ENCODE data around the gene CCDC97.

CCDC97 gene

GRCh38 chr19:41310033-41310831 is at the start of gene CCDC97:
Gene CCDC97 (plus strand): TSS chr19:41310172. CDS start chr19:41310311, 139 bp downstream.
- peak; percentile 87 for DNase-seq (ENCODE audit: insufficient read length, low spot score)
- FAIRE-seq: no peak
- TF ChIP-seq POLR2A (IDR thresholded peaks at IDR 0.05; ENCODE audit: low read depth, low read length): peak; percentile 38; the same call in 1 of the 2 replicates

DNA sequence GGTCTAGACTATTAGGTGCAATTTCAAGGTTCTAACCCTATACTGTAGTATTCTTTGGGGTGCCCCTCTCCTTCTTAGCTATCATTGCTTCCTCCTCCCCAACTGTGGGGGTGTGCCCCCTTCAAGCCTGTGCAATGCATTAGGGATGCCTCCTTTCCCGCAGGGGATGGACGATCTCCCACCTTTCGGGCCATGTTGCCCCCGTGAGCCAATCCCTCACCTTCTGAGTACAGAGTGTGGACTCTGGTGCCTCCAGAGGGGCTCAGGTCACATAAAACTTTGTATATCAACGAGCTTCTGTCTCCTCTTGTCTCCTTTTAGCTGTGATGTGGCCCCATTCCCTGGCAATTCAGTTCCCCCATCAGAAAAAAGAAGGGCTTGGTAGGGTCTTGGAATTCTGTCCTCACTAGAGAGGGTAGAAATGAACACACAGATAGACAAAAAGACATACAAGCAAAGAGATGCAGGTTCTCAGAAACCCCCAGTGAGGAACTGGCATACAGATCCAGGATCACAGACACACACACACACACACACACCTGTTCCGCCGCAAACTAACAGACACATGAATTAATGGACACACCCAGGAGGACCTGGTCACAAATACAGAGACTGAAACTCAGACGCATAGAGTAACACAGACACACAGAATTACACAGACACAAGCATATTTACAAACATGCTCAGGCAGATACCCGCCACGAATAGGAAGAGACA is 48.3 kb upstream of the CCDC97 start:
- no peak for TF ChIP-seq POLR2A (IDR thresholded peaks at IDR 0.05; ENCODE audit: low read depth, low read length)
- FAIRE-seq (no peak), DNase-seq (ENCODE audit: insufficient read length, low spot score) (no peak)

DNA sequence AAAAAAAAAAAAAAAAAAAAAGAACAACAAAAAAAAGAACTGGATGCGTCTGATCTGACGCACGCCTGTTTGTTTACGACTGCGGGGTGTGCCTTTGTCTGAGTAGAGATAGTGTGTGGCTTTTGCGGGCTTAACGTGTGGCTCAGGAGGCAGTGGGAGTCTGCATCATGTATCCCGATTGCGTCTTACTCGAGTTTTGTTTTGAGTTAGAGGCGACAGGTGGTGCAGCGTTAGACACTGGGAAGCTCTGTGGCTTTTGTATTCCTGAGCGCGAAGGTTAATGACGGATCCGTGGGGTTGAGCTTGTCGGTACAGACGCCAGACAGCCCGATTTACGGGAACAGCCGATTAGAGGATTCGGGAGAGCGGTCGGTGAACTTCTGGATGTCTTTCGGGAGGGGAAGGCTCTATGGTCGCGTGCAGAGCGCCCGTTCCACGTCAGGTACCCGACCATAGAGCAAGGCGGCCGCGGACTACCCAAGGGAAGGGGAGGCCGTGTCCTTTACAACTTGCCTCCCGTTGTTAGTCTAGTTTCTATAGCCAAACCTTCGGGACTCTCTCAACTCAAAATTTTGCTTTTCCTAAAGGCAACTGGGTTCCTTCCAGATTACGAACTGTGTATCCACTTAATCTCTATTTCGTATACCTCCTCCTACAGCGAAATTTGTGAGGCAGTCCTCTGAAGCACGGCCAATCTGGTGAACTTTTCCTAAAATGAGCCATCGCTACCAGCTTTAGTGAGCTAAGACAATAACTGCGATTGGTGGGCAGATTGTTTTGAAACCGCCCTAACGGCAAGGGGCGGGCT is 46.7 kb upstream of the CCDC97 start:
- no peak for TF ChIP-seq POLR2A (IDR thresholded peaks at IDR 0.05; ENCODE audit: low read depth, low read length)
- no peak for DNase-seq (ENCODE audit: insufficient read length, low spot score)
- FAIRE-seq: no peak

GRCh38 chr19:41263850-41264580 is 46.0 kb upstream of the CCDC97 start, which contains the start of gene HNRNPUL1:
Gene HNRNPUL1 (plus strand): TSS chr19:41264372. CDS start chr19:41264504, 132 bp downstream.
- FAIRE-seq: peak; percentile 93
- peak; percentile 39; the same call in 1 of the 2 replicates for TF ChIP-seq POLR2A (IDR thresholded peaks at IDR 0.05; ENCODE audit: low read depth, low read length)
- peak; percentile 98 for DNase-seq (ENCODE audit: insufficient read length, low spot score)

GRCh38 chr19:41264581-41265394 is 45.2 kb upstream of the CCDC97 start:
- peak; percentile 27; the same call in 1 of the 2 replicates for TF ChIP-seq POLR2A (IDR thresholded peaks at IDR 0.05; ENCODE audit: low read depth, low read length)
- FAIRE-seq (no peak), DNase-seq (ENCODE audit: insufficient read length, low spot score) (peak; percentile 38)

- FAIRE-seq: no peak
- no peak for DNase-seq (ENCODE audit: insufficient read length, low spot score)
- TF ChIP-seq POLR2A (IDR thresholded peaks at IDR 0.05; ENCODE audit: low read depth, low read length): no peak
Observed at GRCh38 chr19:41265395-41266153, 44.4 kb upstream of the CCDC97 start.

- TF ChIP-seq POLR2A (IDR thresholded peaks at IDR 0.05; ENCODE audit: low read depth, low read length): no peak
- FAIRE-seq (no peak), DNase-seq (ENCODE audit: insufficient read length, low spot score) (no peak)
Observed at GRCh38 chr19:41269055-41269454, 40.9 kb upstream of the CCDC97 start.

DNA sequence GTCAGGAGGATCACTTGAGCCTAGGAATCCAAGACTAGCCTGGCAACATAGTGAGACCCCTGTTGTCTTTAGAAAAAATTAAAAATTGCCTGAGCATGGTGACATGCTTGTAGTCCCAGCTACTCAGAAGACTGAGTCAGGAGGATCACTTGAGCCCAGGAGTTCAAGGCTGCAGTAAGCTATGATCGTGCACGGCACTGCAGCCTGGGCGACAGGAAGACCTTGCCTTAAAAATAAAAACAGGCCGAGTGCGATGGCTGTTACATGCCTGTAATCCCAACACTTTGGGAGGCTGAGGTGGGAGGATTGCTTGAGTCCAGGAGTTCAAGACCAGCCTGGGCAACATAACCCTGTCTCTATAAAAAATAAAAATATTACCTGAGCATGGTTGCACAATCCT is 40.4 kb upstream of the CCDC97 start:
- no peak for TF ChIP-seq POLR2A (IDR thresholded peaks at IDR 0.05; ENCODE audit: low read depth, low read length)
- no peak for DNase-seq (ENCODE audit: insufficient read length, low spot score)
- FAIRE-seq: no peak

GRCh38 chr19:41273076-41273475 is 36.9 kb upstream of the CCDC97 start:
- TF ChIP-seq POLR2A (IDR thresholded peaks at IDR 0.05; ENCODE audit: low read depth, low read length): no peak
- FAIRE-seq (no peak), DNase-seq (ENCODE audit: insufficient read length, low spot score) (no peak)

DNA sequence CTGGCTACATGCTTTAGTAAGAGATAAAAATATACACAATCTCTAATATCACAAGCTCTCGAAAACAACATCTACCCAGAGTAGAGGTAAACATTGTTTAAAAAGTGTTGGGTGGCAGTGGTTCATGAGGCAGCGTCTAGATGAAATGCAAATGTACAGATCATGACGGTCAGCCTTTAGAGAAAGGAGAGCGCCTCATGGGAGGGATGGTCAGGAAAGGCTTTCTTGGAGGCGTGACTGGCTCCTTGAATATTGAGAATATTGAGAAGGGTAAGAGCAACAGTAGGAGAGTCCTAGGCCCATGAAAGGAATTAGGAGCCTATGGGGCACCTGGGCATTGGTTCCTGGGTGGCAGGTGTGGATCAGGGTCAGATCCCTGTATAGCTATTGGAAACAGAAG is 35.2 kb upstream of the CCDC97 start:
- FAIRE-seq (no peak), DNase-seq (ENCODE audit: insufficient read length, low spot score) (no peak)
- TF ChIP-seq POLR2A (IDR thresholded peaks at IDR 0.05; ENCODE audit: low read depth, low read length): no peak

- FAIRE-seq: no peak
Observed at GRCh38 chr19:41276231-41276630, 33.7 kb upstream of the CCDC97 start.

DNA sequence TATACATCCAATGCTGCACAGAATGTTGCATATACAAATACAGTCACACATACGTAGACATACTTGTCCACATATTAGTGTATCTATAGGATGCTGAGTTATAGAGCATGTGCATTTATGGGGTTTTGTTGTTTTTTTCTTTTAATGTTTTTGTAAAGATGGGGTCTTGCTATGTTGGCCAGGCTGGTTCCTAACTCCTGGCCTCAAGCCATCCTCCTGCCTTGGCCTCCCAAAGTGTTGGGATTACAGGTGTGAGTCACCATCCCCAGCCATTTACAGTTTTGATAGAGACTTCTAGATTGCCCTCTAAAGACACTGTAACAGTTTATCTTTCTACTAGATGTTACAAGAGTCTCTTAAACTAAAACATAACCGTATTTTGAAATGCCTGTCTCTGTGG is 31.5 kb upstream of the CCDC97 start:
- FAIRE-seq (no peak), DNase-seq (ENCODE audit: insufficient read length, low spot score) (no peak)
- no peak for TF ChIP-seq POLR2A (IDR thresholded peaks at IDR 0.05; ENCODE audit: low read depth, low read length)

More at GRCh38 chr19:41276231-41276630, 33.7 kb upstream of the CCDC97 start:
- TF ChIP-seq POLR2A (IDR thresholded peaks at IDR 0.05; ENCODE audit: low read depth, low read length): no peak
- no peak for DNase-seq (ENCODE audit: insufficient read length, low spot score)
